ENCODE measurements around the gene TNPO2. TPM values are rescaled to one million over a fixed set of nuclear protein-coding genes. Genes with fewer than 3 reads are reported as not detected.
"Not testable (repeated sequence)": the region's sequence is repeated elsewhere in the genome, so short reads cannot be mapped to it uniquely, and the experiment has no call there.

Gene TNPO2
- total RNA-seq, 1 donor: 68.1 TPM

DNA sequence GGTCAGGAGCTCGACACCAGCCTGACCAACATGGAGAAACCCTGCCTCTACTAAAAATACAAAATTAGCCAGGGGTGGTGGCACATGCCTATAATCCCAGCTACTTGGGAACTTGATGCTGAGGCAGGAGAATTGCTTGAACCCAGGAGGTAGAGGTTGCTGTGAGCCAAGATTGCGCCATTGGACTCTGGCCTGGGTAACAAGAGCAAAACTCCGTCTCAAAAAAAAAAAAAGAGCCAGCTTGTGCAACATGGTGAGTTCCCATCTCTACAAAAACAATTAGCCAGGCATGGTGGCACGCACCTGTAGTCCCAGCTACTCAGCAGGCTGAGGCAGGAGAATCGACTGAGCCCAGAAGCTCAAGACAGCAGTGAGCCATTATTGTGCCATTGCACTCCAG, 45.7 kb downstream of the TNPO2 start:
- DNase-seq (ENCODE audit: low read depth in 2 of 3, low spot score in 2 of 3): not testable (repeated sequence)

DNA sequence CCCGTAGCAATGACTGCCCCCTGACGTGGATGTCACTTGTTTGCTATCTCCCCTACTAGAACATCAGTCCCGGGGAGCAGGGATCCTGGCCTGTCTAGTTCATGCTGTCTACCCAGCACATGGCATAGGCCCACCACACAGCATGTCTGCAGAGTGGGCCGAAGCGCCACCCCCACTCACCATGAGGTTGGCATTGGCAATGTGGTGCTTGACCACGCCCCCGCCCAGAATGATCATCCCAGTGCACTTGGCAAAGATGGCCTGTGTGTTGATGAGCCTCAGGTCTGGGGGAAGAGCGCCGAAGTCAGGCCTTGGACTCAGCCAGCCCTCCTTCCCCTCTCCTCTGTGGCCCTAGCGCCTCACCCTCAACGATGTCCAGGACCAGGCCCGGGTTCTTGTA, 46.8 kb downstream of the TNPO2 start:
- no peak for DNase-seq (ENCODE audit: low read depth in 2 of 3, low spot score in 2 of 3)

DNA sequence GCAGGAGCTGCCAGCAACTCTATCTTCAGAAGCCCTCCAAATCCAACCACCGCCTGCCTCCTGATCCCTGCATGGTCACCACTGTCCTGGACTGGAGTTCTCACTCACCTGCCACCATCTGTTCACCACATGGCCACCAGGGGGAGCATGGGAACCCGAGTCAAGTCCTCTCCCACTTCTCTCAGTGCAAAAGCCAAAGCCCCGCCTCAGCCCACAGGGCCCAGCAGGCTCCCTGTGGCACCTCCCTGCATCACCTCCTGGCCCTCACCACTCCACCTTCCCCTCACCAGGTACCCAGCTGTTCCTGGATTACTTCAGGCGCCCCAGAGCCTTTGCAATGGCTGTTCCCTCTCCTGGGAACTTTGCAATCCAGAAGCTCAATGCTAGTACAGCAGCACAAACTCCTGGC, 47.3 kb downstream of the TNPO2 start:
- DNase-seq (ENCODE audit: low read depth in 2 of 3, low spot score in 2 of 3): peak; percentile 53 to 88 (median 79)

DNA sequence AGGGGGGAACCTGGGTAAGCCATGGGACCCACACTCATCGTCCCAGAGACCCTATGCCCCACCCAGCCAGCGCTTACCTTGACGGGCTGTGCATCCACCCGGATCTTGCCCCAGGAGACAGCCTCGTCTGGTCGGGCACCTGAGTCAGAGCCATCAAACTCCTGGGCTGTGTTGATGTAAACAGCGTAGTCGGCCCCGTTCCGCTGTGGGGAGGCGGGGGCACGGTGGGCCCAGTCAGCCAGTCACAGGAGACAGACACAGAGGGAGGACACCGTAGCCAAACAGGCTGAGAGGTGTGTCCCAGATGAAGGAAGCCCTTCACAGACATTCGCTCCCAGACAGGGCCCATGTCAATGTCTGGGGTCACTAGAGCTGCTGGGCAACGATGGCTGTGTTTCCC, 47.8 kb downstream of the TNPO2 start:
- DNase-seq (ENCODE audit: low read depth in 2 of 3, low spot score in 2 of 3): no peak

DNA sequence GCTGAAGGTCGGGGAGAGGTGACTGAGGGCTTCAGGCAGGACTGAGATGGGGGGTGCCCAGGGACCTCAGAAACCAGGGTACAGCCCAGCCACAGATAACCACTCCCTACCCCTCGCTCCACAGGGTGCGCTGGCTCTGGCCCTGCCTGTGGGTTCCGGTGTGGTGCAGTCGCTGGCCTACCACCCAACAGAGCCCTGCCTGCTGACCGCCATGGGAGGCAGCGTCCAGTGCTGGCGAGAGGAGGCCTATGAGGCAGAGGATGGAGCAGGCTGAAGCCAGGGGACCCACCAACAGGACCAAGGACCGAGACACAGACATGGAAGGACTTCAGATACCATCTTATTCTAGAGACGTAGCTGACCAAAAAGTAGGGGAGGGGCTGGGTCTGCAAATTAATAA, 48.3 kb downstream of the TNPO2 start:
- DNase-seq (ENCODE audit: low read depth in 2 of 3, low spot score in 2 of 3): no peak

DNA sequence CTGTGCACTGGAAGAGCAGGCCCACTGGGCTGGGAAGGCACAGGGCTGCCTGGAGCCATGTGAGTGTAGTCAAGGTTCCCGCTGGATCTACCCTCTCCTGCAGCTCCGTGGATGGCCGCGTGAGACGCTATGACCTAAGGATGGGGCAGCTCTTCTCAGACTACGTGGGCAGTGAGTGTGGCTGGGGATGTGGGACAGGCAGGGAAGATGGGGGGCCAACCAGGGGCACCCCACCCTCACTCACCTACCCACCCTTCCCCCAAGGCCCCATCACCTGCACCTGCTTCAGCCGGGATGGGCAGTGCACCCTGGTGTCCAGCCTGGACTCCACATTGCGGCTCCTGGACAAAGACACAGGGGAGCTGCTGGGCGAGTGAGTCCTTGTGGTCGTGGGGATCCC, 51.0 kb downstream of the TNPO2 start:
- DNase-seq (ENCODE audit: low read depth in 2 of 3, low spot score in 2 of 3): no peak

DNA sequence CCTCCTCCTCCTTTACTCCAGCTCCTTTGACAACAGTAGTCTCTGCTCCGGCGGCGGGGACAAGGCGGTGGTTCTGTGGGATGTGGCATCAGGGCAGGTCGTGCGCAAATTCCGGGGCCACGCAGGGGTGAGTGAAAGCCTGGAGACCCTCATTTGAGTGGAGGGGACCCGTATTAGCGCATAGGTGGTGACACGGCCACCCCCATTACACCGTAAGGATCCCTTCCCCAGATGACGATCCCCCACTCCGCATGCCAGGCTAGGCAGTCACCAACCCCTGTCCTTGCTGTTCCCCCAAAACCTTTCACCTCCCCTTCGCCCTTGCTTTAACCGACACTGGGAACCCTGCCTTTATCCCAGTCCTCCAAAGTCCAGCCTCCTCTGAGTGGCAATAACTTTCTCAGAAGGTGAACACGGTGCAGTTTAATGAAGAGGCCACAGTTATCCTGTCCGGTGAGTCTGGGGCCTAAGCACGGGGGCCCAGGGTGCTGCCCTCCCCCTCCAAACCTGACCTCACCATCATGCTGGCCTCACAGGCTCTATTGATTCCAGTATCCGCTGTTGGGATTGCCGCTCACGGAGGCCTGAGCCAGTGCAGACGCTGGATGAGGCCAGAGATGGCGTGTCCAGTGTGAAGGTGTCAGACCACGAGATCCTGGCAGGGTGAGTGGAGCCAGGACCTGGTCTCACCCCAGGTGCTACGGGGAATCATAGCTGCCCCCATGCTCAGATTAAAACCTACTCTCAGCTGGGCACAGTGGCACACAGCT, 53.4 kb downstream of the TNPO2 start:
- no peak for DNase-seq (ENCODE audit: low read depth in 2 of 3, low spot score in 2 of 3)

DNA sequence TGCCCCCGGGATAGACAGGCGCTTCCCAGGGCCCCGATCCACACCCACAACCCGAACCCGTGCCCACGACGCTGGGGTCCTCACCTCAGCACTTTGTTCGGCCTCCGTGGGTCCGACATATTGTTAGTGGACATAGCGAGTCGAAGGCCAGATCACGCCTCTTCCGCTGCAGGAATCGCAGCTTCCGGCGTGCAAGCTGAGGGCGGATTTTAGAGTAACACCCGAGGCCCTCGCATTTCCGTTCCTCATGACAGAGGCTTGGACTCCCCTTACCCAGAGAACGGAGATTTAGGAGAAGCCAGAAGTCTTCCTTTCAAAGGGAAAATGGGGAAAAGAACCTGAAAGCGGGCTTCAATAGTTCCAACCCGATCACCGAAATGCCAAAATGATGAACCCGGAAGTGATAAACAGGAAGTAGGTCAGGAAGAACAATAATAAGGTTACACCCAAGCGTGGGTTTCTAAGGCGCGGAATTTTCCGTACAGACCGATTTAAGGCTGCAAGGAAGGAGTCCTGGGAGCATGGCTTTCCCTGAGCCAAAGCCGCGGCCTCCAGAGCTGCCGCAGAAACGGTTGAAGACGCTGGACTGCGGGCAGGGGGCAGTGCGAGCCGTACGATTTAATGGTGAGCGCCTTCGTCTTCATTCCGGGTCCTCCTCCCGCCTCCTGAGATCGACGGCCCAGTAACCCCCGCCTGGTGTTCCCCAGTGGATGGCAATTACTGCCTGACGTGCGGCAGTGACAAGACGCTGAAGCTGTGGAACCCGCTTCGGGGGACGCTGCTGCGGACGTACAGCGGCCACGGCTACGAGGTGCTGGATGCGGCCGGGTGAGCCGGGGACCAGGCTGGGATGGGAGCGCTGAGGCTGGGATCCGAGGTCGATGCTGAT, 54.2 kb downstream of the TNPO2 start:
- DNase-seq (ENCODE audit: low read depth in 2 of 3, low spot score in 2 of 3): peak; percentile 79 to 83 (median 83)

DNA sequence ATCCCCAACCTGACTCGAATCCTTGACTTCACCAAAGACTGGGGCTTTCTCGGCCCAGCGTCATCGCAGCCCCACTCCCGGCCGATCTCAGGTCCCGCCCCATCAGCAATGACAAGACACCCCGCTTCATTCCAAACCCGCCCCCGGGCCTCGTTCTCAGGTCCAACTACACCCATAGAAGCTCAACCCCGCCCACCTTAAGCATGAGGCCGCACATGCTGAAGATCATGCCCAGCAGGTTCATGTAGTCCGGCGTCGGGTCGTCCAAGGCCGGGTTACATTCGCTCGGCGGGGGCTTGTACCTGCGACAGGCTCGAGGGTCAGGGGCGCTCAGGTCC, 54.8 kb downstream of the TNPO2 start:
- peak; percentile 40 to 67 (median 66) for DNase-seq (ENCODE audit: low read depth in 2 of 3, low spot score in 2 of 3)

DNA sequence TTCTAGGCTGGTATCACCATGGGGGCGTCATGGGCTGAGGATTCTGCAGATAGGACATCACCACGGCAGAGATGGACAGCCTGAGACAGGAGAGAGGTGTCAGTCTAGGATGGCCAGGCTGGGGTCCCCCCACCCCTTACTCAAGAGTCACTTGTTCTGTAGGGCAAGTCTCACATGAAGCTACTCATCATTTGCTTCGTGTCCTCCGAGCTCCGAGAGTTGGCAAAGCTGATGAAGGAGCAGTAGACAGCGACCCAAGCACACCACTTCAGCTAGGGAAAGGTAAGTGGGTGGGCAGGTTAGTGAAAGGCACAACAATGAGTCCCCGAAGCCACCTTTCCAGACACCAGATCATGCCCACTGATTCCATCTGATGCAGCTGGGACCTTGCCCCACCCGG, 55.4 kb downstream of the TNPO2 start:
- DNase-seq (ENCODE audit: low read depth in 2 of 3, low spot score in 2 of 3): no peak

DNA sequence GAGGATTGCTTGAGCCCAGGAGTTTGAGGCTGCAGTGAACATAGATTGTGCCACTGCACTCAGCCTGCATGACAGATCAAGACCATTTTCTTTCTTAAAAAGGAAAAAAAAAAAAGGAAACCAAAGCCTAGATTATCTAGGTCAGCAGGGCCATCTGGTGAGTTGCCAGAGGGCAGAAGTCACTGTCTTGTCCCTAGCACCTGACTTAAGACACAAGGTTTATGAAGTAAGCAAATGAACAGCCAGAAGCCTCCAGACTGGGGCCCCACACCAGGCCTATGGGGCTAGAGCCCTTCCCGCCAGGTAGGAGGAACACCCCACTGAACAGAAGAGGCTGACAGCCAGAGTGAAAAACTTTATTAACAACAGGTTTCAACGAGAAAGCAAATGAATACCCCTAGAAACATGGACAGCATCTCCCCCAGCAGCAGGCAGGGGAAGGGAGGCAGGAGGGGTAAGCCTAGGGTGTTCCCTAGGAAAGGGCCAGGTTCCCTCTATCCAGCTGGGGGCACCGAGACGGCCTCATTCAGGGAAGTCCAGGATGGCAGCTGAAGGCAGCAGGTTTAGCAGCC, 55.9 kb downstream of the TNPO2 start:
- no peak for DNase-seq (ENCODE audit: low read depth in 2 of 3, low spot score in 2 of 3)

DNA sequence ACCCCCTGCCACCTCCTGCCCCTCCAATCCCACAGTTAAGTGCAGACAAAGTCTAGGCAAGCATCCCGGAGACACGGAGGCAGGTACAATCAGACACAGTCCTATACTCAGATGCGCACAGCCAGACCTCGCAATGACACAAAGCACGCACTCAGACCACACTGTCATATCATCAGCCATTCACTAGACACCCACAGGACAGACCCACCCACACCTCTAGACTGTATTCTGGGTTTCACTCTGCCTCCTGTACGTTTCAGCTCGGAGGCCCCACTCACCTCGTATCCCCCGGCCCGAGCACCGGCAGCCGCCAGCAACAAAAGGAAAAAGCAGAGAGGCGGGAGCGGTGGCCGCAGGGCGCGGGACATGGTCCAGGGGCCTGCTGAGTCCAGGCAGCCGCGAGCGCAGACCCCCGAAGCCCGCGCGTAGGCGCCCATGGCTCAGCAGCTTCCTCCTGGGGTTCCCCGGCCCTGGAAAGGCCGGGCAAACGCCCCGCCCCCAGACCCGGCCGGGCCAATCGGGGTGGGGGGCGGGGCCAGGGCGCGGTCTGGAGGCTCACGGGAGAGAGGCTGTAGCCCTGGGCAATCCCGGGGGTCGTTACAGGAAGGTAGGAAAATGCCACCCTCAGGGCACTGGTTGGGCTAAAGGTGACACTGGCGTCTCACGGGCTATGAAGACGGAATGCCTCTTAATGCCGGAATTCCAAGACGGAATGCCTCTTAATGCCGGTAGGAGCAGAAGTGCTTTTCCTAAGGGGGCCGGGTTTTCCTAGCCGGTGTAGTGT, 57.3 kb downstream of the TNPO2 start, which contains the start of the genes MAN2B1 and WDR83:
MAN2B1 (minus strand) TSS at position 478 of the 784 bp plus-strand sequence; CDS start at position 437, 41 bp downstream.
WDR83 (plus strand) TSS at position 543 of the 784 bp plus-strand sequence. CDS start 2,984 bp downstream, outside the sequence.
- peak; percentile 70 to 83 (median 83) for DNase-seq (ENCODE audit: low read depth in 2 of 3, low spot score in 2 of 3)

DNA sequence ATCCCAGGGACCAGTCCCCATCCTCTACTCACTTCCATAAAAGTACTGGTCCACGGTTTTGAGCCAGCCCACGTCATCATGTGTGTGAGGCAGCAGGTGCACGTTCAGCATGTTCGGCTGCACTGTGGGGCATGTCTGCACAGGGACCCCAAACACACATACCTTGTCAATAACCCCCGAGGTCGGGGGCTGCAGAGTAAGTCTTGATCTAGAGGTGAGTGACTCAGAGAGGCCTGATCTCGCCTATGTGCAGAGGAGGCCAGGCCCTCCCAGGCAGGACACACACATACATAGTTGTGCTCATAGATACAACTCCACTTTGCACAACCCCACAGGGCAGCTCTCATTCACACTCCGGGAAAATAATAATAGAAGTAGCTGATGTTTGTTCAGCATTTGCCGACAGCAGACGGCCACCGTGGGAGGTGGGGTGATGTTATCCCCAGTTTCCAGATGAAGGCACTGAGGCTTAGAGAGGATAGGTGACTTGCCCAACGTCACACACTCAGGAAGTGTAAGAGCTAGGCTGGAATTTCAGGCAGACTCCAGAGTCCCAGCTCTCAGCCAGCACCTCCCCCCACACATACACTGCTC, 58.0 kb downstream of the TNPO2 start:
- peak in 1 of 3 donors; percentile 20 for DNase-seq (ENCODE audit: low read depth in 2 of 3, low spot score in 2 of 3)

DNA sequence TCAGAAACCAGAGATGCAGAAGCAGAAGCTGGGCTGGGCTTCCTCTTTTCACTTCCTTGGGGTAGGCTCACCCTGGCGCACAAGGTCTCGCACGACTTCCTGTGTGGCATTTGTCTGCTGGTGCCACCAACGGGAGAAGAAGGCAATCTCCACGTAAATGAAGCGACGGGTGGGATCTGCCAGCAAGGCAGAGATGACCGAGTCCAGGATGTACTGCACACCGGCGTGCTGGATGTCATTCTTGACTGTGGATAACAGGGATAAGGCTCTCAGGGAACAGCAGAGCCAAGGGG, 58.5 kb downstream of the TNPO2 start:
- peak; percentile 24 to 91 (median 87) for DNase-seq (ENCODE audit: low read depth in 2 of 3, low spot score in 2 of 3)

DNA sequence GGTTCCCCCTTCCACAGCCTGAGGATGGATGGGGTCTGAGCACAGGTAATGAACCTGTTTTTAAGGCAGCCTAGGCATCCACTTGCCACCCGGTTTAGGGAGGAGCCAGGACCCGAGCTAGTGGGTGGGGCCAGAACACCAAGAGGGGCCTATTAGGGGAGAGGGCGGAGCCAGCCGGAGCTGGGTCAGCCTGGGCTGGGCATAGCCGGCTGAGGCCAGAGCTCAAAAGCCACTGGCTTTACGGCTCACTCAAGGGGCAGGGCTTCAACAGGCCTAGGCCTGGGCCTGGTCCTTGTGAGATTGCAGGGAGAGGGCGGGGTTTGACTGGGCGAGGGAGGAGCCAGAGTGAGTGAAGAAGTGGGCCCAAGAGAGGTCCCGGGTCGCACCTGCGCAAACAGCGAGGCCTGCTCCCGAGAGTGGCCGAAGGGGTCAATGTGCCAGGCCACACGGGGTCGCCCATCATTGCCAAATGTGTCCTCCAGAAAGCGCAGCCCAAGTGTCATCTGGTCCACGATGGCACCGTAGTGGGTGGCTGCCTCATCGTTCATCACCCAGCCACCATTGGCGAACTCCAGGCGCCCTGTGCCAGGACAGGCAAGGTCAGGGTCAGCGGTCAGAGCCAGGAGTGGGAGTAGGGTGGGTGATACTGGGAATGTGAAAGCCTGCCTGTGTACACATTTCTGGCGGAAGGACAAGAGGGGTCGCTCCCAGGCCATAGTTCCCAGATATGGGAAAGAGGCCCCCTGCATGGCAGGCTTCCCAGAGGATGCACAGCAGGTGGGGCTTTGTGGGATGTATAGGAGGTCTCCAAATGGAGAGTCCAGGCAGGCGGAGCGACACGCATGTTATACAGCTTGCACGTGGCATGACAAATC, 59.1 kb downstream of the TNPO2 start:
- DNase-seq (ENCODE audit: low read depth in 2 of 3, low spot score in 2 of 3): no peak

DNA sequence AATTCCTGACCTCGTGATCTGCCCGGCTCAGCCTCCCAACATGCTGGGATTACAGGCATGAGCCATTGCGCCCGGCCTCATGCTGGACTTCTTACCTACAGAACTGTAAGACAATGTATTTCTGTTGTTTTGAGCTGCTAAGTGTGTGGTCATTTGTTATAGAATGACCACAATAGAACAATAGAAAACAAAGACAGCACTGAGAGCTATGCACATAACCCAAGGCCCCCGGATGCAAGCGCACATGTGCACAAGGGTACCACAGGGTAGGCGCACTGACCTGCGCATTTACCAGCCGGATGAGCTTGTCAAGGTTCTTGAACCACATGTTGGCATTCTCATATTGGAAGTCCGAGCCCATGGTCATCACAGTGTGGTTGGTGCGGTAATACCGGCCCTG, 62.8 kb downstream of the TNPO2 start:
- DNase-seq (ENCODE audit: low read depth in 2 of 3, low spot score in 2 of 3): no peak

DNA sequence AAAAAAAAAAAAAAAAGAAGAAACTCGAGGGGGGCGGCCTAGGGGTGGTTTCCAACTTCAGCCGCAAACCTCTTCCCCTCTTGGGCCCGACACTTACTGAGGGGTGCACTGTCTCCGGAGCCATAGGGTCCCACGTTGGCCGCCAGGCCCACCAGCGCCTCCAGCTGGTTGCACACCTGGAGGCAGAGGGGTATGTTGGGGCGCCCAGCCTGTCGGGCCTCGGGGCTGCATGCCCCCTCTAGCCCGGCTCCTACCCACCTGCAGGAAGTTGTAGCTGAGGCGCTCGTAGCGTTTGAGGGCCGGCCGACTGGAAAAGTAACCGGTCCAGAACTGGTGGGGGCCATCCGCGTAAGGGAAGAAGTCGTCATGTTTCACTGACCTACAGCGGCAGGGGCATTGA, 65.8 kb downstream of the TNPO2 start:
- no peak for DNase-seq (ENCODE audit: low read depth in 2 of 3, low spot score in 2 of 3)

DNA sequence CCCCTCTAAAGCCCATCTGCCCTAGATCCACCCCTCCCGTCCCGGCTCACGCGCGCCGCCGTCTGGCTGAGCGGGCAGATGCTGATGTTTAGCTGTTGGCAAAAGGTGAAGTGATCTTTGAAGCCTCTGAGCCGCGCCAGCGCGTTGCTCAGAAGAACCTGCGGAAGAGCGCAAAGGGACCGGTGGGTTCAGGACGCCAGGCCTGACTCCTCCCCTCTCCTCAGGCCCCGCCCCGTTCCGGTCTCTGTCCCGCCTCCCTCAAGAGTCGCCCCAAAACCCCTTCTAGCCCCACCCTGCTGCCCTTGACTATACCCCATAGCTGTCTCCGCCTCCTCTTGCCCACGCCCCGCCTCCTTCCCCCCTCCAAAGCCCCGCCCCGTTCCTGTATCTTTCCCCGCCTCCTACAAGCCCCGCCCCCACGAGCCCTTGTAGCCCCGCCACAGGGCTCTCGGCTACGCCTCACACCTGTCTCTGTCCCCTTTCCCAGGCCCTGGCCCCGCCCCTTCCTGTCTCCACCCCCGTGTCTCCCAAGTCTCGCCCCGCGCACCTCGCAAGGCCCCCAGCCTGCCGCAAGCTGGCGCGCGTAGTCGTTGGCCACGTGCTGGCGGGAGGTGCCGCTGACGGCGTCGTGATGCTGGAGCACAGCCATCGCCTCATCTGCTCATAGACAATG, 66.7 kb downstream of the TNPO2 start:
- no peak for DNase-seq (ENCODE audit: low read depth in 2 of 3, low spot score in 2 of 3)

DNA sequence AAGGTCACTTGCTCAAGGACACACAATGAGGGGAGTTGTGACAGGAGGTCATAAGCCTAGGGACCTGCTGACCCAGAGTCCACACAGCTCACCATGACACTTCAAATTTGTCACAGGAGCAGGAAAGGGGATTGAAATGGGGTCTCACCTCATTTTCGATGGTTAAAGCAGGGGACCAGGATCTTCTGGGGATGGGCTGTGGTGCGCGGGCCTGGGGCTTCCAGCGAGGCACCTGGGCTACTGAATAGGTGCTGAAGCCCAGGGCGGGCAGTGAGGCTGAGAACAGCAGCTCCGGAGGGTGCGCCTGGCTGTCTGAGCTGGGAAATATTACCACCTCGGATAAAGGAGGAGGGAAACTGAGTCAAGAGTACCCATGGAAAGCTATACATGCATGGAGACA, 68.2 kb downstream of the TNPO2 start:
- DNase-seq (ENCODE audit: low read depth in 2 of 3, low spot score in 2 of 3): no peak

Data from hematopoietic multipotent progenitor cell (in vitro differentiated cells).